ENCODE measurements around the gene ARID4B. TPM values are rescaled to one million over a fixed set of nuclear protein-coding genes. Genes with fewer than 3 reads are reported as not detected.
"Not testable (repeated sequence)": the region's sequence is repeated elsewhere in the genome, so short reads cannot be mapped to it uniquely, and the experiment has no call there.

ARID4B gene
- total and polyA plus RNA-seq, 9 donors = 19.6 to 52.0 (median 40.6) TPM

- H3K4me1 ChIP-seq (ENCODE audit: insufficient read depth) = no peaks in the 10 kb centered on the region
- H3K27me3 ChIP-seq = no peaks in the 10 kb centered on the region
- H3K9me3 ChIP-seq = no peaks in the 10 kb centered on the region
- intact Hi-C loops (cut with DNase I) = no loop called here
- H3K27ac ChIP-seq = no peak overlapping the region
- DNase-seq = no peak
- no peak for TF ChIP-seq CTCF (IDR thresholded peaks at IDR 0.05)
- no peak for TF ChIP-seq POLR2A (IDR thresholded peaks at IDR 0.05)
- TF ChIP-seq EP300 (IDR thresholded peaks at IDR 0.05) = no peak
- H3K36me3 ChIP-seq = no peaks in the 10 kb centered on the region
- no peak overlapping the region for H3K4me3 ChIP-seq
Measured at GRCh38 chr1:235264327-235264726, 63.7 kb downstream of the ARID4B start.

GRCh38 chr1:235262539-235262938 is 65.4 kb downstream of the ARID4B start:
- Histone ChIP-seq H3K9me3 (no peaks in the 10 kb centered on the region), H3K36me3 (no peaks in the 10 kb centered on the region), H3K4me3 (no peak overlapping the region), H3K27ac (no peak overlapping the region), H3K27me3 (no peaks in the 10 kb centered on the region), H3K4me1 (ENCODE audit: insufficient read depth) (no peaks in the 10 kb centered on the region)
- 94 to 97% (median 95%) methylated on average over 3 of the region's 3 CpGs for WGBS, 3 donors
- no peak for TF ChIP-seq CTCF (IDR thresholded peaks at IDR 0.05)
- TF ChIP-seq POLR2A (IDR thresholded peaks at IDR 0.05) = no peak
- no peak for TF ChIP-seq EP300 (IDR thresholded peaks at IDR 0.05)
- intact Hi-C loops (cut with DNase I) = no loop called here
- DNase-seq = no peak

- 84 to 94% (median 93%) methylated on average over 4 of the region's 4 CpGs for WGBS, 3 donors
- H3K4me1 ChIP-seq (ENCODE audit: insufficient read depth) = no peaks in the 10 kb centered on the region
- no peak for TF ChIP-seq EP300 (IDR thresholded peaks at IDR 0.05)
- TF ChIP-seq CTCF (IDR thresholded peaks at IDR 0.05) = no peak
- no peak for TF ChIP-seq POLR2A (IDR thresholded peaks at IDR 0.05)
- H3K27ac ChIP-seq = no peak overlapping the region
- no peaks in the 10 kb centered on the region for H3K36me3 ChIP-seq
- DNase-seq = no peak
- no peaks in the 10 kb centered on the region for H3K9me3 ChIP-seq
- intact Hi-C loops (cut with DNase I) = no loop called here
- H3K4me3 ChIP-seq = no peak overlapping the region
- H3K27me3 ChIP-seq = no peaks in the 10 kb centered on the region
Measured at GRCh38 chr1:235261243-235261642, 66.7 kb downstream of the ARID4B start.

GRCh38 chr1:235259133-235259778 is 68.7 kb downstream of the ARID4B start:
- Histone ChIP-seq H3K27me3 (no peaks in the 10 kb centered on the region), H3K36me3 (no peaks in the 10 kb centered on the region), H3K4me1 (ENCODE audit: insufficient read depth) (no peaks in the 10 kb centered on the region), H3K4me3 (no peak overlapping the region), H3K9me3 (no peaks in the 10 kb centered on the region), H3K27ac (no peak overlapping the region)
- WGBS, 3 donors = 94 to 100% (median 95%) methylated on average over 1 of the region's 1 CpG
- intact Hi-C loops (cut with DNase I) = loop anchor here in 1 of 4 donors (5.0 kb wide), 1 partner anchor 163 kb away; no protein-coding TSS in a partner anchor
- TF ChIP-seq POLR2A (IDR thresholded peaks at IDR 0.05) (no peak), CTCF (IDR thresholded peaks at IDR 0.05) (no peak), EP300 (IDR thresholded peaks at IDR 0.05) (no peak)
- no peak for DNase-seq

- not testable (repeated sequence) for H3K4me1 ChIP-seq (ENCODE audit: insufficient read depth); H3K27ac ChIP-seq; H3K27me3 ChIP-seq; H3K4me3 ChIP-seq; DNase-seq; H3K9me3 ChIP-seq; H3K36me3 ChIP-seq
- intact Hi-C loops (cut with DNase I) = loop anchor here in 1 of 4 donors (5.0 kb wide), 1 partner anchor 164 kb away; no protein-coding TSS in a partner anchor
- WGBS, 3 donors = 90 to 95% (median 93%) methylated on average over 6 of the region's 6 CpGs
Measured at GRCh38 chr1:235258068-235258467, 69.9 kb downstream of the ARID4B start.
